Esophagus muscularis mucosa (tissue), 3 donors: ENCODE results near the gene MBP.

Source experiments
- POLR2A ChIP-seq: fragments of 450-650 bp; IDR thresholded peaks from one replicate; pipeline ENCODE4 v1.6.1; 2017; ENCODE audit warnings: antibody characterized with exemption, moderate library complexity, mild to moderate bottlenecking, low read depth
- POLR2AphosphoS5 ChIP-seq, 2 donors: sonication (generic); formaldehyde crosslinking; IDR thresholded peaks; one replicate each; pipeline ENCODE4 v1.6.1; 2017; ENCODE audit warnings: antibody characterized with exemption in 2 of 2
- TF ChIP-seq, protein P1 (sequence below), 3 experiments: fragments of 200-600 bp in 2 of 3; fragments of 450-650 bp in 1 of 3; sonication (generic) in 2 of 3; IDR thresholded peaks; one replicate each; pipeline ENCODE4 v1.5.1; 2017 to 2019; ENCODE audit warnings: antibody characterized with exemption in 3 of 3, mild to moderate bottlenecking in 2 of 3, moderate library complexity in 1 of 3

- TF ChIP-seq, protein P1, sequence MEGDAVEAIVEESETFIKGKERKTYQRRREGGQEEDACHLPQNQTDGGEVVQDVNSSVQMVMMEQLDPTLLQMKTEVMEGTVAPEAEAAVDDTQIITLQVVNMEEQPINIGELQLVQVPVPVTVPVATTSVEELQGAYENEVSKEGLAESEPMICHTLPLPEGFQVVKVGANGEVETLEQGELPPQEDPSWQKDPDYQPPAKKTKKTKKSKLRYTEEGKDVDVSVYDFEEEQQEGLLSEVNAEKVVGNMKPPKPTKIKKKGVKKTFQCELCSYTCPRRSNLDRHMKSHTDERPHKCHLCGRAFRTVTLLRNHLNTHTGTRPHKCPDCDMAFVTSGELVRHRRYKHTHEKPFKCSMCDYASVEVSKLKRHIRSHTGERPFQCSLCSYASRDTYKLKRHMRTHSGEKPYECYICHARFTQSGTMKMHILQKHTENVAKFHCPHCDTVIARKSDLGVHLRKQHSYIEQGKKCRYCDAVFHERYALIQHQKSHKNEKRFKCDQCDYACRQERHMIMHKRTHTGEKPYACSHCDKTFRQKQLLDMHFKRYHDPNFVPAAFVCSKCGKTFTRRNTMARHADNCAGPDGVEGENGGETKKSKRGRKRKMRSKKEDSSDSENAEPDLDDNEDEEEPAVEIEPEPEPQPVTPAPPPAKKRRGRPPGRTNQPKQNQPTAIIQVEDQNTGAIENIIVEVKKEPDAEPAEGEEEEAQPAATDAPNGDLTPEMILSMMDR (IDR thresholded peaks at IDR 0.05) = no peak
- TF ChIP-seq POLR2A (no peak), POLR2AphosphoS5 (IDR thresholded peaks at IDR 0.05) (no peak)
Observed at GRCh38 chr18:77150588-77150987, 18.0 kb upstream of the MBP start.
